GM18526 (cell line): ENCODE measurements around the gene FRMPD2.

Source experiments
- POLR2A ChIP-seq: IDR thresholded peaks from 3 replicates; pipeline ENCODE4 v1.6.1; 2011; ENCODE audit not compliant: insufficient read length; ENCODE audit errors: extremely low read depth

Gene FRMPD2

DNA sequence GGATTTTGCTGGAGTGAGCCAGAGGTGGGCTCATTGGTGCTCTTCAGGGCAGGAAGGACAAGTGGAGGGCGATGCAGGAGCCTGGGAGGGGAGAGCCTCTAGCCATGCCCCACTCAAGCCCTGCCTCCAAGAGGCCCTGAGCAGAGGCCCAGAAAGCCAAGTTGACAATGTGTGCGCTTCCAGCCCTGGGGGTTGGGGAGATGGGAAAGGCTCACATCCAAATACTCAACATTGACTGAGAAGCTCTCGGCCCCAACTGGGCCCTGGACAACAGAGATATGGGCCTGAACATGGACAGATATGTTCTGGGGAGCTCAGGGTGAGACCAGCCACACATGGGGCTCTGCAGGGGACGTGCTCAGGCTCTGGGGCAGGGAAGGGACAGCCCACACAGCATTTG, 39.0 kb downstream of the FRMPD2 start:
- TF ChIP-seq POLR2A, result no peak

DNA sequence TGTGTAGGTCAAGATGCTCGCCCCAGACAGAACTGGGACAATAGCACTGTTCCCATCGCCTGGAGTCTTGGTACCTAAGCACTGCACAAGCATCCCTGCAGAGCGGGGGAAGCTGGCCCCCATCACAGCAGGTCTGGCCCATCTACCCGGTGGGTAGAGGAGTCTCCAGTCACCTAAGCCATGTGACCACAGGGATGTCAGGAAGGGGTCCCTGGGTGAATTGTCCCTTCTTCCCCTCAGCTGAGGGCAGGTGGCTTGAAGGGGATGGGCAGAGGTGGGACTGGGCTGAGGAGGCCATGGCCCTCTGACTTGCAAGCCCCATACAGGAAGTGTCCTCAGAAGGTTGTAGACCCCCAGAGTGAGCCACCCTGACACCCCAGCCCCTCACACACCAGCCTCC, 39.7 kb downstream of the FRMPD2 start:
- no peak for TF ChIP-seq POLR2A

DNA sequence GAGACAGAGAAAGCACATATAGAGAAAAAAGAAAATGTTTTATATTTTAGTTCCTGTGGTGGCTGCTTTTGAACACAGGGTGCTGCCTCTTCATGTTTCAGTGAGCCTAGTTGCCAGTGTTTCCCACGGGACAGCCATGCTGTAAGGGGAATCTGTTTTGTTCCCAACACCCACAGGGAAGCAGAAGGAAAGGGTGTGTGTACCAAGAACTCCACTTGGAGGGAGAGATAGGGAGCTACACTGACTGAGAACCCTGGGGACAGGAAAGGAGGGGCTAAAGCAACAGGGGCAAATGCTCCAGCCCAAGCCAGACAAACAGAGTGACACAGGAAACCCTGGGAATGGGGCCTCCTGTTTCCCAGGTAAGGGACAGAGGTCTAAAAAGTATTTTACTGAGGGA, 40.2 kb downstream of the FRMPD2 start:
- TF ChIP-seq POLR2A, result no peak

DNA sequence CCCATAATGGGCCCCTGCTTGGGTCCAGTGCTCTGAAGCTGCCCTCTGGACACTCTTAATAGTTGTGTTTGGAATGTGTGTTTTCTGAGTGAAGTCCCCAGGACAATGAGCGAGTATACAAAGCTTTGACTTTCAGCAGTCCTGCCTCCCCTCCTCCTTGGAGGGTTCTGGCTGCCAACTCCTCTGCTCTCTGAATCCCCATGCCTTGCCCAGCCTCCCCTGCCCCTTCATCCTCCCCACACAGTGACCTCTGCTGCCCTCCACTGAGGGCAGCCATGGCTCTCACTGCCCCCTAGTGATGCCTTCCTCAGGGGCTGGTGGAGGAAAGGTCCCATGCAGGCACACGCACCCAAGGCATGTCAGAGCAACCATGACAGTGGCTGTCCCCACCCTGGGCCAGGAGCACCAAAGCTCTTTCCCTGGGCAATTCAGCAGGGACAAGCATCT, 40.9 kb downstream of the FRMPD2 start:
- no peak for TF ChIP-seq POLR2A

DNA sequence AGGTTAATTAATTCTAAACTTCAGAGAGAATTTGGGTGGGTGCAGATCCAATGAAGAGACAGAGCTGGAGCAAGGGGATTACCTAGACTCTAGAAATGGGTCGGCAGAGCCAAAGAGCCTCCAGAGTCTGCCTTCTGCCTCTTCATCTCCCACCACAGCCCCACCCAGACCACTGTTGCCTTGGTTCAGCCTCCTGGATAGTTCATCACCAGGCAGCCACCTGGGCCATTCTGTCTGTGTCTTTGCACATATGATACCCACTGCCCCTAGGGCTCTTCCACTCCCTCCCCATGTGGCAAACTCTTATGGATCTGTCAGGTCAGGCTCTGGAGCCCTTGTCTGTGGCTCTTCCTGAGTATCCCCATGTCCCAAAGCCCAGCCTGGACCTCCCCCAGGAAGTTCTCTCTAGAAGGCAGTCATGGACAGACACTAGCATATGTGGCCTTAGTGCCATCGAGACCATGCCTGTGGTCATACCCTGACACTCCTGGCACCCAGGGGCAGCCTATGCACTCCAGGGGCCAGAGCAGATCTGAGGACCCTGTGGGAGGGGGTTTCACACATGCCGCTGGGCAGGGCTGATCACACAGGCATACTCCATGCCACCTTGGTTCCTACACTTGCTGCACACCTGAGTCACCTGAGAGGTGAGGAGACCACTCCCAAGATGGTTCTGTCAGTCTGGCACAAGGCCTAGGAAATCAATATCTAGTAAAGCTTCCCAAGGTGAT, 41.6 kb downstream of the FRMPD2 start:
- TF ChIP-seq POLR2A, result no peak

DNA sequence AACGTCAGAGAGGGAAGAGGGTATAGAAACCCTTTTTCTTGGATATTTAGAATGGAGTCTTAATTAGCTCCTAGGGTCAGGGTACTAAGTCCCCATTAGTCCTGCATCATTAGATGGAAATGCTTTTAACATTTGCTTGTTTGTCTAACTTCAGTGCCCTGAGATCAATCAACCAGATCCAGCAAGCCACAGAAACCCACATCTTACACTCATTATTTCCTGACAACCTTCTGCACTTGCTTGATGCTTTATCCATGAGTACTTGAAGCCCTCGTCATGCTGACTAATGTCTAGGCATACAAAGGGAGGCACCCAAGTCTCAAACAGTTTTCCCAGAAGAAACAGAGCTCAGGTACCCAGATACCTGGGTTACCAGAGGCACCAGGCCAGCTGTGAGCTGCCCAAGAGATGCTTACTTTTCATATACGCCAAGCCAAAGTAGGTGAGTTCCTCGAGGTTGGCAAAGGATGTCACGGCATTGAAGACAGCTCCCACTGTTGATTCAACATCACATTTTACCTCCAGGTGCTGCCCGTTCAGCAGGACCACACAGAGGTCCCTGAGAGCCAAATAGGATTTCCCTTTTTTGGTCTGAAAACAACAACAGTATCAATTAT, 42.7 kb downstream of the FRMPD2 start:
- TF ChIP-seq POLR2A, result no peak

DNA sequence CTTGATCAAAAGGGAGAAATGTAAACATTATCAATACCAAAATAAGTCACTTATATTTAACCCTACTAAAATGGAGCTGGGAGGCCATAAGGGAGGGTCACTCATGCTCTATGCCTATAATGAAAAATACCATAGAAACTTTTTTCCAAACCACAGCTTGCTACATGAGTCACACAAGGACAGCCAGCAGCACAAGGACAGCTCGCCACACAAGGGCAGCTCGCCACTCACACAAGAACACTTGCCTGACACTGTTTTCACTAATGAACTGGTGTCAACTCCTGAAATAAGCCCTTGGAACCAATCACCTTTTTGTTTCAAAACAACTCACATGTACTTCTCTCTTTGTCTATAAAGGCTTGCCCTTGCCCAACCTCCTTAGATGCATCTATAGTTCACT, 43.3 kb downstream of the FRMPD2 start:
- no peak for TF ChIP-seq POLR2A

DNA sequence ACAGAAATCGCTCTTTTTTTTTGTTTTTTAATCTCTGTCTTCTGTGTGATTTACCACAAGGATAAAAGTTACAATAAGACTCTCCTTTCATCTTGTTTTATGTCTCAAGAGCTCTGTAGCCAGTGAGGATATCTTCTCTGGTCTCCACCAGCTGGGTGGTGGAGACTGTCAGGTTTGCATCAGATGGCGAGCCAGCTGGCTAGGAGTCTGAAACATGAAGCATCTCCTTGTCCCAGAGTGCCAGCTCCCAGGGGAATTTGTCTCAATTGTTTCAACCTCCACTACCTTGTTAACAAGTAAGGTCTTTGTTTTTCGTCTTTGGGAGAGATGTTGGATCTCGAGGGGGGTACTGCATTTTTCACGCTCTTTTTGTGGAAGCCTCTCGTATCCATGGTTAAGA, 47.3 kb downstream of the FRMPD2 start:
- TF ChIP-seq POLR2A, result no peak

DNA sequence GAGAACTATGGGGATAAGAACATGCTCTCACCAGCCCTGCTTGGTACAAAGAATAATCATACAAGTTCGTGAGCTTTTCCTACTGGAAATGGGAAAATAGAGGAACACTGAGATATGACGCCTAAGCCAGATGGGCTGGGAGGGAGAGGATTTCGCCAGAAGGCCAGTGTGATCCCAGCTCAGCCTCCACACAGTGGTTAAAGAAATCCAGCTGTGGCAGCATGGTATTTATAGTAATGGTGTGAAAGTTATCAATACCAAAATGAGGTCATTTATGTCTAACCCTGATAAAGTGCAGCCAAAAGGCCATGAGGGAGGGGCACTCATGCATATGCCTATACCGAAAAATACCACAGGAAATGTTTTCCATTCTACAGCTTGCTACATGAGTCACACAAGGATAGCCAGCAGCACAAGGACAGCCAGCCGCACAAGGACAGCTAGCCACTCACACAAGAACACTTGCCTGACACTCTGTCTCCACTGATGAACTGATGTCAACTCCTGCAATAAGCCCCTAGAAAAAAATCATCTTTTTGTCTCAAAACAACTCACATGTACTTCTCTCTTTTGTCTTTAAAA, 49.4 kb downstream of the FRMPD2 start:
- TF ChIP-seq POLR2A, result no peak

DNA sequence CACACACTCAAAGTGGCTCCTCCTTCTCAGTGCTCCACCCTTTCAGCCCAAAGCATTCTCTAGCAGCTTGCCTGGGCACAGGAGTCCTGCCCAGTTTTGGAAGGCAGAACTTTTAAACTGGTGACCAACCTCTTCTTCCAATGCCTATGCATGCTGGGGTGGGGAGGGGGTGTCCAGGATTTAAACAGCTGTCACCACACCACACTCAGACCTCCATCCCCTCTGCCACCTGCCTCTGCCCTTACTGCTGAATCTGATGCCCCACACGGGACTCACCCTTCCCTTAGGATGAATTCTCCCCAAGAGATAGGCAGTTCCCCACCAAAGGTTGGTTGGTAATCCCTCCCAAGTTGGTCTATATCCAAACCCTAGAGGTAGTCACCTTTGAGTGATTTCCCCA, 50.2 kb downstream of the FRMPD2 start:
- no peak for TF ChIP-seq POLR2A

DNA sequence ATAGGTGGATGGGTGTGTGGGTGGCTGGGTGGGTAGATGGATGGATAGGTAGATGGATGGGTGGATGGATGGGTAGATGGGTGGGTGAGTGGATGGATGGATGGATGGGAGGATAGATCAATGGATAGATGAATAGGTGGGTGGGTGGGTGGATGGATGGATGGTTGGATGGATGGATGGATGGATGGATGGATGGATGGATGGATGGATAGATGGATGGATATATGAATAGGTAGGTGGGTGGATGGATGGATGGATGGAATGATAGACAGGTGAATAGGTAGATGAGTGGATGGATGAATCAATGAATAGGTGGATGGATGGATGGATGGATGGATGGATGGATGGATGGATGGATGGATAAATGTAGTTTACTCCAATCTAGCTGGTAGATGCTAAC, 52.7 kb downstream of the FRMPD2 start:
- no peak for TF ChIP-seq POLR2A

DNA sequence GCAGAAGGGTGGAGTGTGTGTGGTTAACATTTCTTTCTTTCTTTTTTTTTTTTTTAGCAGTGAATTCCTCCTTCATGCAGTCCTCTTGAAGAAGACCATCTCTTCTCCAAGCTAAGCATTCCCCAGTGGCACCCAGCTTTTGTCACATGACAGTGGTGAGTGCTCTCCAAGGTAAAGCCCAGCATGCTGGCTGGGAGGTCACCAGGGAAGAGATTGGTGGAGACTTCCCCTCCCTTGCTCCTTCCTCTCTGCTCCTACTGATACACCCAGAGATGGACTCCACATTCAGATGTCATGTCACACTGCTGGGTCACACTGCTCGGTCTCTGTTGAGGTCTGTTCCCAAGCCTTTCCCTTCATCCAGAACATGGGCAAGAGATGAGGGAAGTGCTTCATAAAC, 55.3 kb downstream of the FRMPD2 start:
- no peak for TF ChIP-seq POLR2A

DNA sequence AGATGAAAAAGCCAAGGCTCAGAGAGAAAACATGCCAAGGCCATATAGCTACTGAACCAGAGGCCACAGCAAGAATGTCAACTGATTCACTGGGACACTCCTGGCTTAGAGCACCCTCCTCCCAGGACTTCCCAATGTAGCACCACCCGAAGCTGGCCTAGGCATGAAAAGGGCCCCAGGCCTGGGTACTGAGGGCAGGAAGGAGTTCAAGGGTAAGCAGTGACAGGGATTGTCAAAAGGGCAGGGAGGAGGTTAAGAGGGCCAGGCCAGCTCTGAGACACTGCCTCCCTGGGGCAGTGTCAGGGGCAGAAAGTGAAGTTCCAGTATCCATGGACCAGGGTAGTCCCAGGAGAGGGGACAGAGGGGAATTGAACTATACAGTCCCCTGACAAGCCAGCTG, 57.8 kb downstream of the FRMPD2 start:
- TF ChIP-seq POLR2A, result no peak

DNA sequence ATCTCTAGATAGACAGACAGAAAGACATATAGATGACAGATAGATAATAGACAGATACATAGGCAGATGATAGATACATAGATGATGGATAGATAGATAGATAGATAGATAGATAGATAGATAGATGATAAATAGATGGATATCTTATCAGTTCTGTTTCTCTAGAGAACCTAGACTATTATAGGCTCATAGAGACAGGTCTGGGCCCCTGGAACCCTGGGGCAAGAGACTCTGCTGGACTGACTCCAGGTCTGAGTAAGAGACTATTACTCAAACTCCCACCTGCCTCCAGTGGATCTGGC, 58.3 kb downstream of the FRMPD2 start:
- TF ChIP-seq POLR2A, result no peak

DNA sequence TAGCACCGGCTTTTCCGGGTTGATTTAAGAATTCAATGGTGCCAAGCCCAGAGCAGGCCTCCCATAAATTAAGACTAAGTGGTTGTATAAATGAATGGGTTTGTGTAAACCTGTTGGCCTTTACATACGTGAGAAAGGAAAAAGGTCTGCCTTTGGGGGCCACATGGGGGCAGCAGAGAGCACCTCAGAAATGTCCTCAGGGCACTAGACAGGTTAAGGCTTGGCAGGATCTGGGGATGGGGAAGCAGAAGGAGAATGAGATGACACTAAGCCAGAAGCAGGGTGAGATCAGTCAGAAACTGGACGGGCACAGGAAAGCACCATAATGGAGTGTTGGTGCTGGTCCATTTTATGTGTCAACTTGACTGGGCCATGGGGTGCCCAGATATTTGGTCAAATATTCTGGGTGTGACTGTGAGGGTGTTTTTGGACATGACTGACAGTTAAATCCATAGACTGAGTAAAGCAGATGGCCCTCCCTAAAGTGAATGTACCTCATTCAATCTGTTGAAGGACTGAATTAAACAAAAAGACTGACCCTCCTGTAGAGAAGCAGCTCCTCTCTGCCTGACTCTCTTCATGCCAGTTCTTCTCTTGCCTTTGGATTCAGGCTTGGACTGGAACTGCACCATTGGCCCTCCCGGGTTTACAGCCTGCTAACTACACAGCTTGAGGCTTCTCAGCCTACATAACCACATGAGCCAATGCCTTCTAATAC, 58.9 kb downstream of the FRMPD2 start:
- no peak for TF ChIP-seq POLR2A
